Measurements from ENCODE around the gene BCOR.

DNA sequence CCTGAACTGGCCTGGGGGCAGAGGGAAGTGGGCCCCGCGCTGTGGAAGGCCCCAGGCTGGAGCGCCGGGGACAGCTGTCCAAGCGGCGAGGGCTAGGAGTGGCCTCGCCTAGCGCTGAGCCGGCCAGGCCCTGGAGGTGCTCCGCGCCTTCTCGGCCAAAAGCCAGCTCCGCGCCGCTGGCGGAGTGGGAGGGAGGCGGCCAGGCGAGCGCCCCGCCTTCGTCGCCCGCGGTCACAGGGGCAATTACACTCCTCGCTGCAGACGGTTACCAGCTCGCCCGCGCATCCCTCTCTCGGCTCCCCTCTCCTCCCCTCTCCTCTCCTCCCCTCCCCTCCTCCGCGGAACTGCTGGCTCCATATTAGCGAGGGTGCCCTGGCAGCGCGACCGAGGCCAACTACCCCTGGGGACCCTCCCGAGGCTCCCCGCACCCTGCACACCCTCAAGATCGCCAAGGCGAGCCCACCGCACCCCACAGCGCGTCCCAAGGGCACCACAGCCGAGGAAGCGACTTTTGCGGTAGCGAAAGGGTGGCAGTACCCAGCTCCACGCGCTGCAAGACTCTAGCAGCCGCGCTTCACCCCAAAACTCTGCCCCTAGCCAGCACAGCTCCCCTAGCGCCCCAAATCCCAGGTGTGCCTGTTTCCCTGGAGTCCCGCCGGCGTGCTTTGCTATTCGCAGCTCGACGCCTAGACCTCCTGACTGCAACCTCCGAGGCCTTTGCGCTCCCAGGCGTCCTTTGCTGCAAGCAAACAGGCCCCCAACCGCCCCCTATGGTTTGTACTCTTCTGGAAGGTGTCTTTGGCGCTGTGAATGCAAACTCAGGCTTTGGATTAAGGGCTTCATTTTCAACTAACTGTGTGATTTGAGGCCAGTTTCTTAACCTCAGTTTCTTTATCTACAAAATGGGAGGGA lies 91.4 kb downstream of the BCOR start:
- TF ChIP-seq POLR2A (IDR thresholded peaks at IDR 0.05; ENCODE audit: low read depth, low read length) = no peak
- TF ChIP-seq POLR2AphosphoS5 (IDR thresholded peaks at IDR 0.05; ENCODE audit: low read depth, low read length) = no peak
- TF ChIP-seq TAF1 (IDR thresholded peaks at IDR 0.05; ENCODE audit: borderline replicate concordance, low read depth, low read length) = no peak
